Measurements from ENCODE around the gene CRAT.

- TF ChIP-seq CTCF (IDR thresholded peaks at IDR 0.05) (peak in 1 of 6 experiments; percentile 28), POLR2A (IDR thresholded peaks at IDR 0.05) (no peak)
Observed at GRCh38 chr9:129109537-129109903, 1.1 kb downstream of the CRAT start.
